NCI-H1105 (cell line): ENCODE results near the gene AASS.
"Not testable (repeated sequence)": the region's sequence is repeated elsewhere in the genome, so short reads cannot be mapped to it uniquely, and the experiment has no call there.

Experiments
- DNase-seq: peaks from one replicate; lab custom pipeline; 2025; lab: John Stamatoyannopoulos, UW

Gene AASS

DNA sequence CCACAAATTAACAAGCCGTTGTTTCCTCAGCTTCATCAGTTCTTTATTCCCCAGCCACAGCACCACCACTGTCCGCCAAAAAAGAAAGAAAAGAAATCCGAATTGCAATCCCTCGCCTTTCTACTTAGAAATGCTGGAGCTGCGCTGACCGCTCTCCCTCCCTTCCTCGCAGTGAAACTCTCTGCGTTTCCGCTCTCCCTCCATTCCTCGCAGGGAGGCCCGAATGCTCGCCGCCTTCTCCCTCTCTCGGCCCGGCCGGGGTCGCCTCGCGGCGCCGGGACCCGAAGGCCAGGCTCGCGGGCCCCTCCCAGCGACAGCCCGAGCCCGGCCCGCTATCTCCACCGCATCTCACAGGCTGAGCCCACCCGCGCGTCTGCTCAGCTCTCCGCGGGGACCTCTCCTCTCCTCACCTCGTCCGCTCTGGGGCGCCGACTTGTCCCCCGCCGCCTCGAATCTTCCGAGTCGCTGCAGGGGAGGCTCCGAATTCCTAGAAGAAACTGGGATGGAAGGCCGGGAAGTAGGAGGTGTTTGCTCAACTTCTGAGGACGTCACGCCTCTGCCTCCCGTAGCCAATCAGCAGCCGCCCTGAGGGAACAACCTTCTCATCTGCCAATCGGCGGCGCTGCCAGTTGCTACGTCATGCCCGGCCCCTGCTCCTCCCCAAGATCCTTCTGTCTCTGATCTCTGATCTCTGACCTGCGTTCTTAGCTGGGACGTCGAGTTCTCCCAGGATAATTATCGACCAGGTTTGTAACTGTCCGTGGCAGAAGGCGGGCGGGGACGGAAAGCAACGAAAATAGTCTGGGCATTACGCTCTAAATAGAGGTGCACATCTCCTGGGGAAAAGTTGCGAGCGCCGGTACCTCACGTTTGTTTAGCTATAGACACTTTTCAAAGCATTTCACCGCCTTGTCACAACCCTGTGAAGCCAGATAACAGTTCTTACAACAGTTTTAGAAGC lies at the start of gene AASS:
Gene AASS, minus strand, starts transcription at position 499 of the 961 bp plus-strand sequence. CDS start 10,523 bp downstream, outside the sequence.
- DNase-seq, result peak; percentile 95

- DNase-seq, result no peak
Observed at GRCh38 chr7:122188785-122189184, 44.7 kb upstream of the AASS start.

GRCh38 chr7:122183106-122183505 lies 39.1 kb upstream of the AASS start:
- DNase-seq, result no peak

GRCh38 chr7:122182081-122182480 lies 38.0 kb upstream of the AASS start:
- no peak for DNase-seq

- DNase-seq, result not testable (repeated sequence)
Observed at GRCh38 chr7:122172144-122172543, 28.1 kb upstream of the AASS start.

DNA sequence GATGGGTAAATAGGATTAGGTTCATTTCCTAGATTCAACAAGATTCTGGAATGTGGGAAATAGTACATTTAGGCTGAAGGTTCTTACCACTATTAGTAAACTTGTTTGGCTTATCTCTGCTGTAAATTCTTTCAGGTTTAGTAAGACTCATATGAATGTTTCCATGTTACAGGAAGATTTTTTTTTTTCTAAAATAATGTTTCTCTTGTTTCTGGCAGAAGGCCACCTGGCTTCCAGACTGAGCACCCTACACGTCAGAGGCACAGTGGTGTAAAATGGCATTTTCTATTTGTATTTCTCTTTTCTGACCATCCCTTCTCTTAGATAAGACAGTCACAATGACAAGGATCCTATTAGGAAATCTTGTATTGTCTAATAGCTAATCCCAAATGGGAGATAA lies 22.7 kb upstream of the AASS start:
- no peak for DNase-seq

DNA sequence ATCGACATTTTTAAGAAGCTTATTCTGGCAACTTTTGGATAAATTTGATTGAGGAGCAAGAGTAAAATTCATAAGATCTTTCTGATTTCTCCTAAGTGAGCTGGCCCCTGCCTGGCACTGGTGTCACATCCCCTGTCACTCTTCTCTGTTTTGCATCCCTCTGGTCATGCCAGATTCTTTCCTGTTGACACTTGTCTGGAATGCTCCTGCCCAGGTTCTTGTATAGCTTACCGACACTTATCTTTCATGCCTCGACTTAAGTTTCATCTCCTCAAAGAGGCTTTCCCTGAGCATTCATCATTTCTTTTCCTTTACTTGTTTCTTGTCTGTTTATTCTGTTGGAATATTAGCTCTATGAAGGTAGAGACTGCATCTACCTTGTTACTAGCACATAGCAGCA lies 22.2 kb upstream of the AASS start:
- DNase-seq, result no peak

DNA sequence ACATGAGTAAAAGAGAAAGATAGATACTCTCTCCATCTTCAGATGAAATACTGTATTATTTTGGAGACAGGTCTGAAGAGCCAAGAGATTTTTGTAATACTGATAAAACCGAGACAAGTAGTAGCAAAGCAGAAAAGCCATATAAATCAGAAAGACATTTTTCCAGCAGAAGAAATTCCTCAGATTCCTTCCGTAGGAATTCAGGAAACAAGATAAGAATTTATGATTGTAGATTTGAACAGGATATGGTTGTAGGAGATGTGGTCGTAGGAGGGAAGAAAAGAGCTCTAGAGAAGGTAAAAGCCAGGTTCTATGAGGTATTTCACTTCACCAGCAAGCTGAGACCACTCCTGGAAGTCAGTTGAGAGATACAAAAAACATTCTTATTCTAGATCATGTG lies 17.6 kb upstream of the AASS start:
- no peak for DNase-seq

DNA sequence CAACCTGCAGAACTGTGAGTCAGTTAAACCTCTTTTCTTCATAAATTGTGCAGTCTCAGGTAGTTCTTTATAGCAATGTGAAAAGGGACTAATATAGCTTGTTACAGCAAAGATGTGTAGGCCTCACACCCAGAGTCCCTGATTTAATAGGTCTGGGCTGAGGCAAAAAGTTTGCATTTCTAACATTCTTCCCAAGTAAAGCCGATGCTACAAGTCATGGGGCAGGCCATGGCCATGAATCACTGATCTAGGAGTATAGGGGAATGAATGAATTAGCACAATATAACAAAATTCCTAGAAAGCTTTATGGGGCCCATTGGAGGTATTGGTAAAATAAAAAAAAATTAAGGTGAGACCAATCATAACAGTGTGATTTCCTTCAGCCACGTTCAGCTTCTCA lies 11.5 kb upstream of the AASS start:
- DNase-seq, result no peak

- DNase-seq, result no peak
Observed at GRCh38 chr7:122148878-122149277, 4.8 kb upstream of the AASS start.

DNA sequence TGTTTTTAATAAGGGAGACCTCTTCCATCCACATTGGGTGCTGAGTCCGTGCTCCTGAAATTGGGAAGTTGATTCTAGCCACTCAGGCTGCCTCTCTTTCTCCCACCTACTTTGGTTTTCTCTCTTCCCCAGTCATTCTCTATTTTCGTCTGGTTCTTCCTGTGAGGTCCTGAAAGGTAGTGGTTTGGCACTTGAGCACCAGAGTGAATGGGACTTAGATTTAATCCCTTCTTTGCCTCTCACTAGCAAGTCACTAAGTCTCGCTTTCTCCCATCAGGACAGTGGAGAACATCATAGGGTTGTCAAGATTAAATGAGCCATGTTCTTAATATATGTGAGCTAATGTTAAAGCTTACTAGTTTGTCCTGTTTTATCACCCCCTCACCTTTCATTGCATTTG lies 4.0 kb upstream of the AASS start:
- DNase-seq, result no peak

- no peak for DNase-seq
Observed at GRCh38 chr7:122145937-122146645, 2.0 kb upstream of the AASS start.

- no peak for DNase-seq
Observed at GRCh38 chr7:122143376-122143750, 686 bp downstream of the AASS start.

GRCh38 chr7:122140918-122141317 lies 3.1 kb downstream of the AASS start:
- no peak for DNase-seq

- DNase-seq, result no peak
Observed at GRCh38 chr7:122137251-122138077, 6.6 kb downstream of the AASS start.

- DNase-seq, result no peak
Observed at GRCh38 chr7:122136639-122137245, 7.3 kb downstream of the AASS start.

GRCh38 chr7:122136078-122136477 lies 8.0 kb downstream of the AASS start:
- DNase-seq, result no peak

DNA sequence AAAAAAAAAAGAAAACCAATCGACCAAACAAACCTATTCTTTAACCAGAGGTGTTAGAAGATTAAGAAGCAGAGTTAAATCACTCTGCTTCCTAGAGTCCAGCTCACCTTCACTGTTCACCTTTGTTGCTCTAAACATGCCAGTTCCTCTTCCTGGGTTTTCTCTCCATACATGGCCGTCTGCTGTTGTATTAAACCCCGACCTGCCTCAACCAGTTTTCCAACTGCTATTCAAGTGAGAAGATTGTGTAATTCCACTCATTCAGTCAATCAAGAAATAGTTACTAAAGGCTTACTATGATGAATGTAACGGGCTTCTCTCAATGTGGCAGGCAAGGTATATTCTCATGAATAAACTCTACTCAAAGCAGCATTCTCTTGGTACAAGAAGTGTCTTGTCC lies 8.8 kb downstream of the AASS start:
- DNase-seq, result no peak

GRCh38 chr7:122134793-122135192 lies 9.3 kb downstream of the AASS start:
- DNase-seq, result not testable (repeated sequence)

- no peak for DNase-seq
Observed at GRCh38 chr7:122133477-122133876, 10.6 kb downstream of the AASS start.

DNA sequence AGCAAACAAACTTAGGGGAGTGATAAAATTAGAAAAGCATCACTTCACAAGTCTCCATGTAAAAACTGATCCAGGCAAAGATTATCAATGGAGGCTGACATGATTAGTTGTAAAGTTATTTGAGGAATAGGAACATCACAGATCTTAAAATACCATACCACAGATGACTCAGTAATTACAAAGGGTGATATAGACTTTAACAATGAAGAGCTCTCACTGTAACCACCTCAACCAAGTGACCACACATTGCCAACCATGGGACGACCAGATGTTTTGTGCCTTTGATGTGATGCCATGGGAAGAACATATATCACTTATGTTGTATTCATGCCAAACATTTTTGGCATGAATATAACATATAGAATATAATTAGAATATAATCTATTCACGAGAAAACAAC lies 11.7 kb downstream of the AASS start:
- DNase-seq, result no peak

DNA sequence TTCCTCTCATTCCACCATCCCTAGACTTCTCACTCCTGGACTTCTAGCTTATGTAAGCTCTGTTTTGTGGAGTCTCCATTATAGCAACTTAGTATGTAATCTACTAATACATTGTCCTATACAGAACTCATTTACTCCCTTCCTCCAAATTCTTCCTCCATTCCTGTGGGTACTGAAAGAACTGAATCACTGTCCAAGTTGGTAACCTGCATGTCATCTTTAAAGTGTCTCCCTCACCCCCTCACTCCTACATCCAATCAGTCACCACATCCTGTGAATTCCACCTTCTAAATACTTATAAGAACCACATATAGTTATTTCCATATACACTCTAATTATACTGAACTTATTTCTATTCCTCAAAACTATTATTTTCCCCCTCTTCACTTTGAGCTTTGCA lies 20.3 kb downstream of the AASS start:
- no peak for DNase-seq
